GM23338 (cell line): ENCODE results near the gene DGKH. TPM values are rescaled to one million over a fixed set of nuclear protein-coding genes. Genes with fewer than 3 reads are reported as not detected.
"Not testable (repeated sequence)": the region's sequence is repeated elsewhere in the genome, so short reads cannot be mapped to it uniquely, and the experiment has no call there.

Experiments
- ATAC-seq: fragments of 200-7000 bp; cut with Tn5 transposase; 3 replicates; pipeline ENCODE4 v1.9.1; 2020
- DNase-seq: peaks from one replicate; pipeline ENCODE4 v3.0.0-alpha.2; 2015; ENCODE audit warnings: low spot score
- H2AFZ ChIP-seq: fragments of 200-600 bp; sonication (generic); 2 replicates; pipeline ENCODE4 v1.8.0; 2016; ENCODE audit warnings: antibody characterized with exemption, mild to moderate bottlenecking, moderate library complexity
- H3F3A ChIP-seq: fragments of 200-600 bp; sonication (generic); replicated peaks from 2 replicates; pipeline ENCODE4 v1.8.0; 2017; ENCODE audit warnings: antibody characterized with exemption, mixed run types, low read depth
- H3K27ac ChIP-seq: fragments of 200-600 bp; sonication (generic); 2 replicates; pipeline ENCODE4 v1.6.1; 2016; ENCODE audit warnings: low read depth
- H3K27me3 ChIP-seq: fragments of 200-600 bp; sonication (generic); 2 replicates; pipeline ENCODE4 v1.8.0; 2016; ENCODE audit warnings: mild to moderate bottlenecking, mixed run types, moderate library complexity; ENCODE audit not compliant: insufficient read depth
- H3K36me3 ChIP-seq: fragments of 200-600 bp; sonication (generic); 2 replicates; pipeline ENCODE4 v1.8.0; 2016; ENCODE audit warnings: mild to moderate bottlenecking; ENCODE audit not compliant: insufficient read depth
- H3K4me1 ChIP-seq: fragments of 200-600 bp; sonication (generic); 2 replicates; pipeline ENCODE4 v1.8.0; 2016; ENCODE audit warnings: mild to moderate bottlenecking, moderate library complexity; ENCODE audit not compliant: insufficient read depth
- H3K4me2 ChIP-seq: fragments of 200-600 bp; sonication (generic); 2 replicates; pipeline ENCODE4 v1.7.1; 2017; ENCODE audit warnings: mixed run types
- H3K4me3 ChIP-seq: fragments of 200-600 bp; sonication (generic); 2 replicates; pipeline ENCODE4 v1.6.1; 2016; ENCODE audit warnings: mixed run types
- H3K79me2 ChIP-seq: fragments of 200-600 bp; sonication (generic); replicated peaks from 2 replicates; pipeline ENCODE4 v1.8.0; 2017; ENCODE audit warnings: mild to moderate bottlenecking; ENCODE audit not compliant: insufficient read depth
- H3K9me2 ChIP-seq: fragments of 200-600 bp; sonication (generic); 2 replicates; pipeline ENCODE4 v1.8.0; 2017; ENCODE audit not compliant: insufficient read depth
- H4K20me1 ChIP-seq: fragments of 200-600 bp; sonication (generic); replicated peaks from 2 replicates; pipeline ENCODE4 v1.8.0; 2017; ENCODE audit warnings: mild to moderate bottlenecking; ENCODE audit not compliant: insufficient read depth
- H3K27ac Mint-ChIP-seq: 2 replicates; pipeline ENCODE4 v1.8.0; 2020; ENCODE audit warnings: inconsistent platforms, mild to moderate bottlenecking, moderate library complexity, mixed read lengths
- H3K27me3 Mint-ChIP-seq: 3 replicates; pipeline ENCODE4 v1.8.0; 2022; ENCODE audit warnings: low read depth, mild to moderate bottlenecking, moderate library complexity, mixed read lengths, inconsistent platforms; ENCODE audit not compliant: insufficient read depth, poor library complexity
- H3K36me3 Mint-ChIP-seq: 3 replicates; pipeline ENCODE4 v1.8.0; 2021; ENCODE audit warnings: low read depth, mild to moderate bottlenecking, inconsistent platforms, moderate library complexity, mixed read lengths
- H3K4me1 Mint-ChIP-seq: 3 replicates; pipeline ENCODE4 v1.8.0; 2020; ENCODE audit warnings: mild to moderate bottlenecking, inconsistent platforms, mixed read lengths
- H3K4me3 Mint-ChIP-seq: 3 replicates; pipeline ENCODE4 v1.8.0; 2021; ENCODE audit warnings: moderate library complexity, mild to moderate bottlenecking, inconsistent platforms, mixed read lengths
- H3K9me3 Mint-ChIP-seq: 3 replicates; pipeline ENCODE4 v1.8.0; 2020; ENCODE audit warnings: moderate library complexity, mild to moderate bottlenecking, inconsistent platforms, mixed read lengths
- NANOG ChIP-seq: IDR thresholded peaks from 2 replicates; pipeline ENCODE4 v1.6.1; 2016; ENCODE audit warnings: antibody characterized with exemption, borderline replicate concordance
- STAT1 ChIP-seq: IDR thresholded peaks from one replicate; pipeline ENCODE4 v1.6.1; 2016; ENCODE audit warnings: antibody characterized with exemption; ENCODE audit not compliant: unreplicated experiment
- ZNF331 ChIP-seq: fragments of 250-450 bp; sonication (Bioruptor Pico); IDR thresholded peaks from 2 replicates; pipeline ENCODE4 v1.5.0; 2020; ENCODE audit warnings: low read depth, mild to moderate bottlenecking, moderate library complexity
- ZNF462 ChIP-seq: fragments of 250-450 bp; sonication (Bioruptor Pico); IDR thresholded peaks from 2 replicates; pipeline ENCODE4 v1.5.0; 2020; ENCODE audit warnings: mild to moderate bottlenecking, moderate library complexity
- polyA plus RNA-seq: library from polyadenylated mRNA; unstranded; fragments of >200 nt; fragmentation: Nextera tagmentation; extraction: Ambion mirVana; gene quantifications from 2 replicates; pipeline ENCODE4 v1.2.1, GENCODE V29; 2016
- total RNA-seq: library from RNA; depleted of rRNA; stranded (reverse); fragments of >200 nt; shearing (Covaris generic); gene quantifications from 2 replicates; pipeline ENCODE4 v1.2.3, GENCODE V29; 2014
- TF ChIP-seq, protein P1 (sequence below), 2 experiments: fragments of 200-600 bp in 1 of 2; sonication (generic) in 1 of 2; conservative IDR thresholded peaks; 2 replicates each; pipeline versions ENCODE4 v1.5.1 to v1.6.1; 2016 to 2017; ENCODE audit warnings: antibody characterized with exemption in 2 of 2, low read depth in 2 of 2, mild to moderate bottlenecking in 2 of 2, moderate library complexity in 1 of 2

Gene DGKH
- total and polyA plus RNA-seq, 2 experiments from 2014 or later: 2.1 to 7.5 TPM

DNA sequence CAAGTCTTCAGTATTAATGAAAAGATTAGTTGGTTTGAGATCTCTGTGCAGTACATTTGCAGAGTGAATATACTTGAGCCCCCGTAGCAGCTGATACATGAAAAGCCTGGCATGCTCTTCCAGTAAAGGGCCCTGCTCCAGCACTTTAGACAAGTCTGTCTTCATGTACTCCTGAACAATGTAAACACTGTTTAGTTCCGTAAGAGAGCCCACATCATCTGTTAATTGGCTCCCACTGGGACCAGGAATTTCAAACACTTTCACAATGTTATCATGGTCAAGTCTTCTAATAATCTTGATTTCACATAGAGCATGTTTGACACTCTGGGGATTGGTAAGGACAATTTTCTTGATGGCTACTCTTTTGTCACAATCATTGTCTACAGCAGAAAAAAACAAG, 22.2 kb downstream of the DGKH start:
- H3K36me3 ChIP-seq, H3K27ac ChIP-seq, H3K4me3 Mint-ChIP-seq, H3K27me3 ChIP-seq, H3K4me1 Mint-ChIP-seq, DNase-seq, H3K4me2 ChIP-seq, H3K9me2 ChIP-seq, H4K20me1 ChIP-seq, H3F3A ChIP-seq, H3K27ac Mint-ChIP-seq, H3K79me2 ChIP-seq, H3K27me3 Mint-ChIP-seq, H3K36me3 Mint-ChIP-seq, ATAC-seq, H3K9me3 Mint-ChIP-seq, H3K4me3 ChIP-seq, H2AFZ ChIP-seq, H3K4me1 ChIP-seq: not testable (repeated sequence)

GRCh38 chr13:42071179-42071578, 22.7 kb downstream of the DGKH start:
- not testable (repeated sequence) for H3K4me3 ChIP-seq, H3K27ac Mint-ChIP-seq
- TF ChIP-seq, protein P1, sequence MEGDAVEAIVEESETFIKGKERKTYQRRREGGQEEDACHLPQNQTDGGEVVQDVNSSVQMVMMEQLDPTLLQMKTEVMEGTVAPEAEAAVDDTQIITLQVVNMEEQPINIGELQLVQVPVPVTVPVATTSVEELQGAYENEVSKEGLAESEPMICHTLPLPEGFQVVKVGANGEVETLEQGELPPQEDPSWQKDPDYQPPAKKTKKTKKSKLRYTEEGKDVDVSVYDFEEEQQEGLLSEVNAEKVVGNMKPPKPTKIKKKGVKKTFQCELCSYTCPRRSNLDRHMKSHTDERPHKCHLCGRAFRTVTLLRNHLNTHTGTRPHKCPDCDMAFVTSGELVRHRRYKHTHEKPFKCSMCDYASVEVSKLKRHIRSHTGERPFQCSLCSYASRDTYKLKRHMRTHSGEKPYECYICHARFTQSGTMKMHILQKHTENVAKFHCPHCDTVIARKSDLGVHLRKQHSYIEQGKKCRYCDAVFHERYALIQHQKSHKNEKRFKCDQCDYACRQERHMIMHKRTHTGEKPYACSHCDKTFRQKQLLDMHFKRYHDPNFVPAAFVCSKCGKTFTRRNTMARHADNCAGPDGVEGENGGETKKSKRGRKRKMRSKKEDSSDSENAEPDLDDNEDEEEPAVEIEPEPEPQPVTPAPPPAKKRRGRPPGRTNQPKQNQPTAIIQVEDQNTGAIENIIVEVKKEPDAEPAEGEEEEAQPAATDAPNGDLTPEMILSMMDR (conservative IDR thresholded peaks at IDR 0.05; ENCODE audit: low read depth in 2 of 2): peak in 1 of 2 experiments; percentile 24; a peak in 2 of 4 replicates

DNA sequence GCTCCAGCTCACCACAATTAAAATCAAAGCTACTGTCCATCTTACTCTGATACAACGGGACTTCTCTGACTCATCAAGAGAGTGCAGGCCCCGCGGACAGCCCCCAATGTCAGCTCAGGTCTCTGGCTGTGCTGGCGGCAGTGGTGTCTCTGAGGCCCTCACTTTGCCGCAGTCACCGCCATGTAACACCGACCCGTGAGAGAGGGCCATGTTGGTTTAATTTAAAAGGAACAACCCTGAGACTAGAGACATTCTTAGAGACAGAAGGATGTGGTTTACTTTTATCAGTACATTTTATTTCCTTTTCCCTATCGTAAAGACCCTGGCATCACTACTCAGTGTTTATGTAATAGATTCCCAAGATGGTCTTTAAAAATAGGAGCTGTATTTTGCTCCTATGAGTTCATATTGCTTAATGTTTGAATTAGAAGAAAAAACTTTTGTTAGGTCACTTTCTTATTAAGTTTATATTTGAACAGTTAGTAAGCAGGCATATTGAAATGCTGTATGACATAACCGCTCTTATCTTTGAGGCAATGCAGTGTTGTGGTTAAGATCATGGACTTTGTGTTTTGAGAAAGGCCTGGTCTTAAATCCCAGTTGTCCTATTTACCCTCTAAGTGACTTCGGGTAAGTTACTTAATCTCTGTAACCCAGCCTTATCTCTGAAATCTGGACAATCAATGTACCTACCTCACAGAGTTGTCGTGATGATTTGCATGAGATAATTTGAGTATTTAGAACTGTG, 23.4 kb downstream of the DGKH start:
- H4K20me1 ChIP-seq: no peaks in the 10 kb centered on the region
- H3K4me3 ChIP-seq: no peak overlapping the region
- H3K27me3 ChIP-seq: no peaks in the 10 kb centered on the region
- no peak for DNase-seq
- H3K27ac ChIP-seq: 0 out of 2 replicates have a peak overlapping the region, but pooled peaks have one; percentile 41
- Mint-ChIP-seq H3K27ac (no peak overlapping the region), H3K27me3 (no peaks in the 10 kb centered on the region), H3K9me3 (no peaks in the 10 kb centered on the region), H3K4me1 (peaks cover 6% of the 10 kb centered on the region), H3K4me3 (no peak overlapping the region), H3K36me3 (no peaks in the 10 kb centered on the region)
- H3F3A ChIP-seq: no peaks in the 10 kb centered on the region
- no peaks in the 10 kb centered on the region for H3K79me2 ChIP-seq
- peak; percentile 50; the same call in 2 of the 3 replicates for ATAC-seq
- 0 out of 2 replicates have a peak, but pooled peaks cover 4% of the 10 kb centered on the region for H3K4me1 ChIP-seq
- H3K36me3 ChIP-seq: no peaks in the 10 kb centered on the region
- H2AFZ ChIP-seq: no peak overlapping the region
- H3K9me2 ChIP-seq: no peaks in the 10 kb centered on the region
- no peak overlapping the region for H3K4me2 ChIP-seq
- TF ChIP-seq STAT1 (no peak), ZNF462 (no peak), NANOG (no peak), ZNF331 (CRISPR knock-in tag) (no peak)
- TF ChIP-seq, protein P1 (conservative IDR thresholded peaks at IDR 0.05; ENCODE audit: low read depth in 2 of 2): no peak

More at GRCh38 chr13:42071179-42071578, 22.7 kb downstream of the DGKH start:
- peak; percentile 30 for DNase-seq
- not testable (repeated sequence) for H3K9me2 ChIP-seq, H3K36me3 ChIP-seq, H3F3A ChIP-seq, H3K4me3 Mint-ChIP-seq, H3K4me2 ChIP-seq, H4K20me1 ChIP-seq, H3K79me2 ChIP-seq, H3K4me1 Mint-ChIP-seq, H3K4me1 ChIP-seq, ATAC-seq, H3K27me3 ChIP-seq, H2AFZ ChIP-seq, H3K36me3 Mint-ChIP-seq, H3K27me3 Mint-ChIP-seq, H3K9me3 Mint-ChIP-seq
- H3K27ac ChIP-seq: 0 out of 2 replicates have a peak overlapping the region, but pooled peaks have one; percentile 41
